Stimulated activated CD8-positive, alpha-beta memory T cell treated with anti-CD3 and anti-CD28 coated beads, Interleukin-7, amount 100 ng/mL, for 4 hours (primary cell): Measurements from ENCODE around the gene GPR107.
"Not testable (repeated sequence)": the region's sequence is repeated elsewhere in the genome, so short reads cannot be mapped to it uniquely, and the experiment has no call there.

Source experiments
- DNase-seq, 2 donors: peaks; one replicate each; pipeline ENCODE4 v3.0.0-alpha.2; 2020; ENCODE audit warnings: low read depth in 2 of 2

Gene GPR107

DNA sequence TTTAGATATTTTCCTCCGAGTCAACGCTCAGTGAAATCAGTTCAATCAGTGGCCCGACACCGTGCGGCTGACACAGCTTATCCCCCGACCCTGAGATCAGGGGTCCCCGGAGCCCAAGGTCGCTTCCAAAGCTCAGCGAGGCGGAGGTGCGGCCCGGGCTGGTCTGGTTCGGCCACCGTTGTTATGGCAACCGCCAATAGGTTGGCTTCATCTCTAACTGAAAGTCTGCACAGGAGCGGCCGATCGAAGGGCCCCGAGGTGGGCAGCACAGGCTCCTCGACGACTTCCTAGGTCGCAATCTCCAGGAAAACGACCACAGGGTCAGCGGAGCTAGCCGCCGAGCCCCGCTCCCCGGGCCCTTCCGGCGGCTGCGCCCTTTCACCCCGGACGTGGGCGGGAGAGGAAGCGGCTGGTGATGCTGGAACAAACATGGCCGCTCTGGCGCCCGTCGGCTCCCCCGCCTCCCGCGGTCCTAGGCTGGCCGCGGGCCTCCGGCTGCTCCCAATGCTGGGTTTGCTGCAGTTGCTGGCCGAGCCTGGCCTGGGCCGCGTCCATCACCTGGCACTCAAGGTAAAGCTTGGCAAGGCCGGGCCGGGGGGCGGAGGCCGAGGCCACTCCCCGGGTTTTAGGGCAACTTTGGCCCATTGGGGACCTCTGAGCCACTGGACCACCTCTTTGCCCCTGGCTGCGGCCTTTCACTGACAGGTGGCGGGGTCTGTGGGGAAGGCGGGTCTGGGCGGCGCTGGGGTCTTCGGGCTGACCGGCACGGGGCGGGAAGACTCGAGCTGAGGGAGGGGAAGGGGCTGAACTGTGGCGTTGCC is at the start of gene GPR107:
Gene GPR107, plus strand, starts transcription at position 403 of the 821 bp plus-strand sequence. Its CDS starts 27 bp downstream, at position 430.
- DNase-seq, result peak; percentile 46 to 72

DNA sequence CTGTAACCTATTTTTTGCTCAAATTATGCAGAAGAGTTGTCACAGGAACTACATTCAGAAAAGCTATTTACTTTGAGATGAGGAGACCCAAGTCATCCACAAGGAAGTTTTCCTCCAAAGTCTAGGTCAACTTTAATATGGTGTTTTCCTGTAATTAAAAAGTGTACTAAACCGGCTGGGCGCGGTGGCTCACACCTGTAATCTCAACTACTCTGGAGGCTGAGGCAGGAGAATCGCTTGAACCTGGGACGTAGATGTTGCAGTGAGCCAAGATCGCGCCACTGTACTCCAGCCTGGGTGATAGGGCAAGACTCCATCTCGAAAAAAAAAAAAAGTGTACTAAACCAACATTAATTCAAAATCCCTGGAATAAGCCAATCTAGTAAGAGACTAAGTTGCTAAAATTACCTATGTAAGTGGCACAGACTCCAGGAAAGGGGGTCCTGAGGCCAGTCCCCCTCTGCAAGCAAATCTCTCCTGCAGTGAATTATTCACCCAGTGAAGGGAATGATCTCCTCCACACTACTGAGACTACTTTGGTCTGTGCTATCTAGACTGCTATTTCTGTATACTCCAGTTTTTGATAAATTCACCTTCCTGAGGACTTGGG is 49.7 kb upstream of the GPR107 start:
- no peak for DNase-seq

DNA sequence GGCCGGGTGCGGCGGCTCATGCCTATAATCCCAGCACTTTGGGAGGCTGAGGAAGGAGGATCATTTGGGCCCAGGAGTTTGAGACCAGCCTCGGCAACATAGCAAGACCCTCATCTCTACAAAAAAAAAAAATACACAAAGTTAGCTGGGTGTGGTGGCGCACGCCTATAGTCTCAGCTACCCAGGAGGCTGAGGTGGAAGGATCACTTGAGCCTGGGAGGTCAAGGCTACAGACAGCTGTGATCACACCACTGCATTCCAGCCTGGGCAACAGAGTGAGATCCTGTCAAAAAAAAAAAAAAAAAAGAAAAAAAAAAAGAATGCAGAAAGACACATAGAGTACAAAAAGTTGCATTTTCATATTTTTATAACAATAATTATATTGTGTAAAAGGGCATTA is 46.8 kb upstream of the GPR107 start:
- not testable (repeated sequence) for DNase-seq

DNA sequence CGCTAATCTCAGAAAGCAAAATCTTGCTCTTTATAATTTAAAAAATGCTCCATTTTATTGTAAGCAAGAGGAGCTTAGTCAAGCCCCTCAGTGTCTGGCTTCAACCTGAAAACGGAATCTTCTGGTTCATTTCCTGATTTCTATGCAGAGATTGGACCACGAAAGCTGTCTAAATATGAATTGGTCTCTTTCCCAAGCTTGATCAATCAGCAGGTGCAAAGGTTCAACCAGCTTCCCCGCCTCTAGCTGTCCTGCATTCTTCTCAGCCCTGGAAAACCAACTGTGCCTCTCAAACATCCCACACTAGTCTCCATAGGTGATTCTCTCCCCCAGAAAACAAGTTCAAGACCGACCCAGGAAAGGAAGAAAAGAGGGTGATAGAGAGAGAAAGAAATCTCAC is 45.2 kb upstream of the GPR107 start:
- no peak for DNase-seq

DNA sequence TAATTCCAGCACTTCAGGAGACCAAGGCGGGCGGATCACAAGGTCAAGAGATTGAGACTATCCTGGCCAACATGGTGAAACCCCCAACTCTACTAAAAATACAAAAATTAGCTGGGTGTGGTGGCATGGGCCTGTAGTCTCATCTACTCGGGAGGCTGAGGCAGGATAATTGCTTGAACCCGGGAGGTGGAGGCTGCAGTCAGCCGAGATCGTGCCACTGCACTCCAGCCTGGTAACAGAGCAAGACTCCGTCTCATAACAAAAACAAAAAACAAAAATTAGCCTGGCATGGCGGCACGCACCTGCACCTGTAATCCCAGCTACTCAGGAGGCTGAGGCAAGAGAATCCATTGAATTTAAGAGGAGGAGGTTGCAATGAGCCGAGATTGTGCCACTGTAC is 44.2 kb upstream of the GPR107 start:
- not testable (repeated sequence) for DNase-seq

DNA sequence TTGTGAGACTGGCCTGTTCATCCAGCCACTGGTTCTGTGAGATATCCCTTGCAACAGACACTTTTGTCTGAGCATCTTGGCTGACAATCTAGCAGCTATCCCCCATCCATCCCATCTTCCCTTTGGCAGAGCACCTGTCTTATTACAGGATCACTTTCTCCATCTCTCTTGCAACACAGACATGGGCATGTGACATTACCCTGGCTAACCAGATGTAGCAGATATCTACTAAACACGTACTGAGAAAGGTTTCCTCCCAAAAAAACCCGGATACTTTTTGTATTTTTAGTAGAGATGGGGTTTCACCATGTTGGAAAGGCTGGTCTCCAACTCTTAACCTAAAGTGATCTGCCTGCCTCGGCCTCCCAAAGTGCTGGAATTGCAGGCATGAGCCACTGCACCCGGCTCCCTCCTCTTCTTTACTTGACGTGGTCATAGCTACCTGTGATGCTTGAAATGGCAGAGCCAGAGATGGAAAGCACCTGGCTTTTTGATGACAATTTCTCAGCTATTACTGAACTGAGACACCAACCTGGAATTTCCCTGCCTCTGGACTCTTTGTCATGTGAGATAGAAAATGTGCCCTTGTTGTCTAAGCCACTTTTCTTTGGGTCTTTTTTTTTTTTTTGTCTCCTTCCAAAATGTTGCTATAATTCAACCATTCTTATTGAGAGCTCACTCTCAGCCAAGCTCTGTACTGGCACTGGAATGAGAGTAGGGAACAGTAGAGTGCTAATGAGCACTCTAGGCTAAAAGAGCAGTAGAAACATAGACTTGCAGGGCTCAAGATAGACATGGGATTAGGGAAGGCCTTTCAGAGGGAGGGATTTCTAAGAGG is 43.3 kb upstream of the GPR107 start:
- DNase-seq, result no peak

DNA sequence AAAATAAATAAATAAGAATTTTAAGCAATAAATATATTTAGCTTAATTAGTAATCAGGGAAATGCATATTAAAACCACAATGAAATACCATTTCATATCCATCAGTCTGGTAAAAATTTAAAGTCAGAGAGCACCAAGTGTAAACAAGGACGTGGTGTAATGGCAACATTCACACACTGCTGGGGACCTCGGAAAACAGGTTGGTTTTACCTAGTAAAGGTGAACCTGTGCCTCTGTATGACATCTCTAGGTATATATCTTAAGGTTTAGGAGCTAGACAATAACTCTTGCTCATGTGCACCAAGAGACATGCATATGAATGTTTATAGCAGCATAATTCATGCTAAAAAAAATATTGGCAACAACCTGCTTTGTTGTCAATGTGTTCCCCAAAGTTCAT is 40.4 kb upstream of the GPR107 start:
- DNase-seq, result no peak

DNA sequence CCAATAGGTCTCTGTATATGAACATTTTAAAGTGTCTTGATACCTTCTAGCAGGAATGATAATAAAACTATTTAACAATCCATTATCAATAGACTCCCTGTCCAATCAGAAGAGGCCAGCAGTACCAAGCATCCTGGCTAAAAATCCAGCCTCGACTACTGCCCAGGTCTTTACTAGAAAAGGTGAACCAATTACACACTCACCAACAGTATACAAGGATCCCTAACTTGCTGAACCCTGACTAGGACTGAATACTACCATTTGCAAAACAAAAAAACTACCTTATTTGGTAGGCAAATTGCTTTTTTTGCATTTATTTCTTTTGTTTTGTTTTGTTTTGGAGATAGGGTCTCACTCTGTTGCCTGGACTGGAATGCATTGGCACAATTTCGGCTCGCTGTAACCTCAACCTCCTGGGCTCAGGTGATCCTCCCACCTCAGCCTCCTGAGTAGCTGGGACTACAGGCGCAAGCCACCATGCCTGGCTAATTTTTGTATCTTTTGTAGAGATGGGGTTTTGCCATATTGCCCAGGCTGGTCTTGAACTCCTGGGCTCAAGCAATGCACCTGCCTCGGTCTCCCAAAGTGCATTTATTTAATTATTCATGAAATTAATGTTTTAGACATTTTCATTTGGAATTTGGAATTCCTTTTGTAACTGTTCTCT is 38.2 kb upstream of the GPR107 start:
- no peak for DNase-seq

DNA sequence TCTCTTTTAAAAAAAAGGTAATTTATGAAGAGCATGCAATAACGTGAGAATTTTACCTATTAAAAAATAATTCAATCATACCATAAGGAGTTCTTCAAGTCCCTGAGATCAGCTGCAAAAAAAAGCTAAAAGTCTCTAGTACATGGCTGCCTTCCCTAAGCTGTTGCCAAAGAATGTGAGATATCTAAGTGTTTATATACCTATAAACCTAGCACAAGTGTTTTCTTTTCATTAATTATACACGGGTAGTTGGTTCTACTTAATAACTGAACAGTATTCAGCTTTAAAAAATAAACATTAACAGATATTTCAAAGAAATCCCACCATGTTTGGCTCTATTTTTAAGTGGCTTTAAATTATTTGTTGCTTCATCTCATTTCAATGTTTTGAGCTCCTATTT is 36.6 kb upstream of the GPR107 start:
- DNase-seq, result no peak

DNA sequence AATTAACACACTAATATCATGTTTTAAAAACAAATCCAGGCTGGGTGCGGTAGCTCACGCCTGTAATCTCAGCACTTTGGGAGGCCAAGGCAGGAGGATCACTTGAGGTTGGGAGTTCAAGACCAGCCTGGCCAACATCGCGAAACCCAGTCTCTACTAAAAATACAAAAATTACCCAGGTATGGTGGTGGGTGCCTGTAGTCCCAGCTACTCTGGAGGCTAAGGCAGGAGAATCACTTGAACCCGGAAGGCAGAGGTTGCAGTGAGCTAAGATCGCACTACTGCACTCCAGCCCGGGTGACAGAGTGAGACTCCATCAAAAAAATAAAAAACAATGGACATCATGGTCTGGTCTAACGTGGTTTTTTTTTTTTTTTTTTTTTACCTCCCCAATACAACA is 36.2 kb upstream of the GPR107 start:
- not testable (repeated sequence) for DNase-seq

DNA sequence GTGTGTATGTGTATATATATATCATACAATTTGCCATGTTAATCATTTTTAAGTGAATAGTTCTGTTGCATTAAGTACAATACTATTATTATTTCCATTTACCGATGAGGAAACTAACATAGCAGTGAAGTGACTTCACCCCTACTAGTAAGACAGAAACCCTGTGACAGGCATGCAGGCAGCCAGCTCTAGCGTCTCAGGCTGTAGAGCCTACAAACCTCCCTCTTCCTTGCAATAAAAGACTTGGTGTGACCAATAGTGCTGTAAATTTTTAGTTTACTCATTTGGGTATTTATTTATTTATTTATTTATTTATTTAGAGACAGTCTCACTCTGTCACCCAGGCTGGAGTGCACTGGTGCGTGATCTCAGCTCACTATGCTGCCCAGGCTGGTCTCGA is 35.4 kb upstream of the GPR107 start:
- no peak for DNase-seq

DNA sequence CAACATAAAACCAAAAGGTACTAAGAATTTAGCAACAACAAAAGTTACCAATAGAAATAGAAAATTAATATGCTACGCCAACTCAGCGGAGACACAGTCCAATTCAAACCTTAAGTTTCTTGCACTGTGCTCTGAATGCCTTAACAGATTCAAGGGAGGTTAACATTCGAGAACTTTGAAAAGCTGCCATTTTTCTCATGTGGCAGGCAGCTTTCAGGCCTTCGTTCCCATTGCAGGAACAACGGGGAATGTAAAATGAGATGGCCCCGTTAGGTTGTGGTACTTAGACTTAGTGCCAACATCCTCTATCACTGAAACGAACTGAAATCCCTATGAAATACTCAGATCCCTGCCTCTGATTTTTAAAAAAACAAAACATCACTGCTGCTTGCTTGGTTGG is 33.1 kb upstream of the GPR107 start:
- DNase-seq, result no peak

DNA sequence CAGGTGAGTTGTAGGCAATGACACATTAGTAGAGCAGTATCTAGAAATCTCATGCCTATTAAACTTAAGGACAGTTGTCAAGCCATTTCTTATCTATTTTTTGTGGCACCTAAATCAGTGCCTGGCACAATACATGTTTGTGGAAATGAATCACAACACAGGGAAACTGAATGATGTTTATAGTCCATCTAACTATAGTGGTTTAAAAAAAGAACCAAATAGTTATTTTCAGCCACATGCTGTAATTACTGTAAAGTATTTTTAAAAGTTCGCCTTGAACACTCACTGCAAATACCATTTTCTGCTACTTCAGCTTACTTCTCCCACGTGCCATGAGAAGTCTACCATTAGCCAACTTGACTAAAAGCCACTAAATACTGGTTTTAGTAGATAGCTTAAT is 32.6 kb upstream of the GPR107 start:
- DNase-seq, result no peak

DNA sequence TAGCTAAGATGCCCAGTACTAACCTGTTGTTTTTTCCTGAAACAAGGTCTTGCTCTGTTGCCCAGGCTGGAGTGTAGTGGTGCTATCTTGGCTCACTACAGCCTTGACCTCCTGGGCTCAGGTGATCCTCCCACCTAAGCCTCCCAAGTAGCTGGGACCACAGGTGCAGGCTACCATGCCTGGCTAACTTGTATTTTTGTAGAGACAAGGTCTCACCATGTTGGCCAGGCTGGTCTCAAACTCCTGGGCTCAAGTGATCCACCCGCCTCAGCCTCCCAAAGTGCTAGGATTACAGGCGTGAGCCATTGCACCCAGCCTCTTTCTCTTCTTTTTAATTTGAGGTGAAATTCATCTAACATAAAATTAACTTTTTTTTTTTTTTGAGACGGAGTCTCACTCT is 31.9 kb upstream of the GPR107 start:
- not testable (repeated sequence) for DNase-seq

DNA sequence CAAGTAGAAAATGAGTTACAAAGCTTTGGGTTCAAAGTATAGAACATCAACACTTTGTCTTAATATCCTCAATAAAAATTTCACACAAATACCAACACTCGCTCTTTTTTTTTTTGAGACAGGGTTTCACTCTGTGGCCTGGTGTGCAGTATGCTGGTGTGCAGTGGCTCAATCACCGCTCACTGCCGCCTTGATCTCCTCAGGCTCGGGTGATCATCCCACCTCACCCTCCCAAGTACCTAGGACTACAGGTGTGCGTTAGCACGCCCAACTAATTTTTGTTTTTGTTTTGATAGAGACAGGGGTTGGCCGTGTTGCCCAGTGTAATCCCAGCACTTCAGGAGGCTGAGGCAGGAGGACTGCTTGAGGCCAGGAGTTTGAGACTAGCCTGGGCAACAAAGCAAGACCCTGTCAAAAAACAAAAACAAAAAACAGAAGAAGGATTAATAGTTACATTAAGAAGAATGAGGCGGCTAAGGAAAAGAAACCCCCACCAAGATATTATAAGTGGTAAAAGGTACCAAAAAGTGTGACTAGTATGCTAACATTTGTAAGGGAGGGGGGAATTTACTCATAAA is 31.1 kb upstream of the GPR107 start:
- DNase-seq, result no peak

DNA sequence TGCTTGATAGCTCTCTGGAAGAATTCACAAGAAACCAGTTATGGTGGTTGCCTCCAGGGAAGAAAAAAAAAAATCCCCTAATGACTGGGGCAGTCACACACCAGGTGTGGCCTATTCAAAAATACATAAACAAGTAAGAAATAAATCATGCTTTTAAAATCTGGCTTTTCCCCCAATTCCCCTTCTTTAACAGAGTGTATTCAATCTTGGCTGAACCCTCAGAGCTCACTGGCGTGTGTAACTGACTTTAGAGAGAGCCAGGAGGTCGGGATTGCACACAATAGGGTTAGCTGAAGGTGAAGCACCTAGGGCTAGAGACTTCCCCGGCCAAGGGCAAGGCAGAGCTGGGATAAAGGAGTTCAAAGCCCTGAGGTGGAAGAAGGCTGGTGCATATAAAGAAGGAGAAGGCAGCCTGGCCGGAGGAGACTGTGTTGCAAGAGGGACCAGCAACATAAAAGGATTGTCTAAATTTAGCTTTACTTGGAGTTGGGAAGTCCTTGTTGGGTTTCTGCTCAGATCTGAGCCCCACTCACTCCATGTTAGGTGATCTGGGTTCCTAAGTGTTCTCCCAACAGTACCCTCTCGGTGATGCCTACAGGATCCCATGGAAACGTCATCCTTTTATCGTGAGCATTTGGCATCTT is 30.4 kb upstream of the GPR107 start:
- no peak for DNase-seq

DNA sequence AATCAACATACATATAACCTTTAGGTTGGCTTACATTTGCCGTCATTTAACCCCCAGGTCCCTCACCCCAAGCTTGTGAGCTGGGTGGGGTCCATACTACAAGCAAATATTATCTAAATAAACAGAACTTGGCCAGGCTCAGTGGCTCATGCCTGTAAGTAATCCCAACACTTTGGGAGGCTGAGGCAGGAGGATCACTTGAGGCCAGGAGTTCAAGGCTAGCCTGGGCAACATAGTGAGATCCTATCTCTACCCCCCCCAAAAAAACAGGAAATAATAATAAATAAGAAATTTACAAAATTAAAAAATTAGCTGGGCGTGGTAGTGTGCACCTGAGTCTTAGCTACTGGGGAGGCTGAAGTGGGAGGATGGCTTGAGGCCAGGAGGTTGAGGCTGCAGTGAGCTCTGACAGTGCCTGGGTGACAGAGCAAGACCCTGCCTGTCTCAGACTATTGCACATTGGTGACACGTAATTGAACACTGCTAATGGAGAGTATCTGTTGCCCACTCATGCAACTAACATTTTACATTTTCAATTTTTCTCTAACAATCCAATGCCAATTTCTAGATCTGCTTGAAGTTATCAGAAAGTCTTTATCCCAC is 29.6 kb upstream of the GPR107 start:
- DNase-seq, result no peak

DNA sequence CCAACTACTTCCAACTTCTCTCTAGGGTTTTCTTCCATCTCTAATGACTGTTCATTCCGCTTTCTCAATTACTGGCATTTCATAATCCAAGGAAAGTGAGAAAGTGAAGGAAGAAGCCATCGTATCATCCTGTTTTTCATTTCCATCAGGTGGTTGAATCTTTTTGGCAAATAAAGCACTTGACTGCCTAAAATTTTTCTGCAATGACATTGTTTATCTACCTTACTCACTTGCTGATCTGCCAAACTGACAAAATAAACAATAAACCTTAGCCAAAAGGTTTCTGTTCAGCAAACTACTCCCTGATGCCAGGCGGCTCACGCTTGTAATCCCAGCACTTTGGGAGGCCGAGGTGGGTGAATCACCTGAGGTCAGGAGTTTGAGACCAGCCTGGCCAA is 29.1 kb upstream of the GPR107 start:
- DNase-seq, result no peak

DNA sequence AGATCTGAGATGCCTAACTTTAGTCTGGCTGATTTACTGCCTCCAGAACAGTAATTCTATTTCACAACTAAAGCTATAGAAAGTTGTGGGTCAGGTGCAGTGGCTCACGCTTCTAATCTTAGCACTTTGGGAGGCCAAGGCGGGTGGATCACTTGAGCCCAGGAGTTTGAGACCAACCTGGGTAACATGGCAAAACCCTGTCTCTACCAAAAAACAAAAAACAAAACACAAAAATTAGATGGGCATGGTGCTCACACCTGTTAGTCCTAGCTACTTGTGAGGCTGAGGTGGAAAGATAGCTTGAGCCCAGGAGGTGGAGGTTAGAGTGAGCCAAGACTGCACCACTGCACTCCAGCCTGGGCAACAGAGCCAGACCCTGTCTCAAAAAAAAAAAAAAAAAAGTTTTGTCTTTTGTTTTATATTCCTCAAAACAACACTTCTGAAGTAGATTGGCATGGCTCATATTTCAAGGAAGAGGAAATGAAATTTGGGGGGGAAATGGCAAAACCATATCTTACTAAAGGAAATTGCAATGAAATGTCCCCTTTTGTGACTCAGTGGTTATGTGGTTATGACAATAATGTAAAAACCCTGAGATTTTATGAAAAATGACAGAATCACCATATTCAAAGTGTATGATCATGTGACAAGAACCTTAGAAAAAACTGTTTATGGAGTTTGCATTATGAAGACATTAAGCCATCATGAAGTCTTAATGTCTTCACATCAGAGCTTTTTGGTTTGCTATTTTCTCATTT is 26.9 kb upstream of the GPR107 start:
- no peak for DNase-seq
